Activated CD4-positive, alpha-beta T cell treated with anti-CD3 and anti-CD28 coated beads, Interleukin-2, amount 50 U/mL, for 48 hours (primary cell): Measurements from ENCODE around the gene RPRM.
"Not testable (repeated sequence)": the region's sequence is repeated elsewhere in the genome, so short reads cannot be mapped to it uniquely, and the experiment has no call there.

ENCODE experiments used
- DNase-seq, 2 experiments: peaks; one replicate each; pipeline ENCODE4 v3.0.0-alpha.2; 2020

The RPRM gene

DNA sequence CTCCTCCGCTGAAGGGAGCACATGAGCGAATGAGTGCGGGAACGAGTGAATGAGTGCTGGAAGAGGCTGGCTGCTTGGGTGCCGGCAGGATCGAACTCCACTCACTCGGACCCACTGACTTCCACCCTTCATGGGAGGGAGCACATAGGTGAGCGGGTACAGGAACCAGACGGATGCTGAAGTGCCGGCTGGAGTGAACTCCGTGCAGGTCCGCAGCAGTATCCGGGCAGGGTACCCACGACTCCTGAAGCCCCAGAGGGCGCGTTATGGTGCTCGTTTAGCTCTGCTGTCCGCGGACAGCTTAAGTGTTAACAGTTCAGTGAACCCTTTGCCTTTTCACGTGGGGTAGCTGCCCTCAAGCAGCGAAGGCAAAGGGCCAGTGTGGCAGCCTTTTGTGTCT, 23.2 kb downstream of the RPRM start:
- no peak for DNase-seq

DNA sequence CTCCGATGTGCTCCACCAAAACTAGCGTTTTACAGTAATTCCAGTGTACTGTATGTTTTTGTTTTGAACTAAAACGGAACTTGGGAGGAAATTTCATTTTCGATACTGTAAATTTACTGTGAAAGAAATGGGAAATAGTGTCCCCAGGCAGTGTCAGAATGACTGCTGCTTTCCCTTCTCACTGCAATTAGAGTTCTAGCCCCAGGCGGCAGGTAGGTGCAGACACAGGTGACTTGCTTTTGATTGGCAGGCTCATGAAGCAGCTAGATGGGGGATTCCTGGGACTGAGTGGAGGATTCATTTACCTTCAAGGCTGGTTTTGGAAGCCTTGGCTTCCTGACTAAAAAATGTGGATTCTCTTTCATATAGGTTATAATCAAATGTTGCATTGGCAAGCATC, 27.0 kb downstream of the RPRM start:
- DNase-seq = no peak

DNA sequence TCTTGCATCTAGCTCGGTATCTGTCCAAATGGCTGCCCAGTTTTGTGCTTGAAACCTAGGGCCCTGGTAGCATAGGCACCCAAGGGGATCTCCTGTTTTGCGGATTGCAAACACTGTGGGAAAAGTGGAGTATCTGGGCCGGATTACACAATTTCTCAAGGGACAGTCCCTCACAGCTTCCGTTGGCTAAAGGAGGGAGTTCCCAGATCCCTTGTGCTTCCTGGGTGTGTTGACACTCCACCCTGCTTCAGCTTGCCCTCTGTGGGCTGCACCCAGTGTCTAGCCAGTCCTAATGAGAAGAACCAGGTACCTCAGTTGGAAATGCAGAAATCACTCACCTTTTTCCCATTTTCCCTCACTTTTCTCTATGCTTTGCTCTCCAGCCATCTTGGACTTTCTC, 35.5 kb downstream of the RPRM start:
- DNase-seq = no peak

DNA sequence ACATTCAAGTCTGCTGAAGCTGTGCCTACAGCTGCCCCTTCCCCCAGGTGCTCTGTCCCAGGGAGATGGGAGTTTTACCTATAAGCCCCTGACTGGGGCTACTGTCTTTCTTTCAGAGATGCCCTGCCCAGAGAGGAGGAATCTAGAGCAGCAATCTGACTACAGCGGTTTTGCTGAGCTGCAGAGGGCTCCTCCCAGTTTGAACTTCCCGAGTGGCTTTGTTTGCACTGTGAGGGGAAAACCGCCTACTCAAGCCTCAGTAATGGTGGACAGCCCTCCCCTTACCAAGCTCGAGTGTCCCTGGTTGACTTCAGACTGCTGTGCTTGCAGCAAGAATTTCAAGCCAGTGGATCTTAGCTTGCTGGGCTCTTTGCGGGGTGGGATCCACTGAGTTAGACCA, 35.9 kb downstream of the RPRM start:
- not testable (repeated sequence) for DNase-seq

DNA sequence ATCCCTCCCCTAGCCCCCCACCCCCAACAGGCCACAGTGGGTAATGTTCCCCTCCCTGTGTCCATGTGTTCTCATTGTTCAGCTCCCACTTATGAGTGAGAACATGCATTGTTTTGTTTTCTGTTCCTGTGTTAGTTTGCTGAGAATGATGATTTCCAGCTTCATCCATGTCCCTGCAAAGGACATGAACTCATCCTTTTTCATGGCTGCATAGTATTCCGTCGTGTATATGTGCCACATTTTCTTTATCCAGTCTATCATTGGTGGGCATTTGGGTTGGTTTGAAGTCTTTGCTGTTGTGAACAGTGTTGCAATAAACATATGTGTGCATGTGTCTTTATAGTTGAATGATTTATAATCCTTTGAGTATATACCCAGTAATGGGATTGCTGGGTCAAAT, 38.5 kb downstream of the RPRM start:
- not testable (repeated sequence) for DNase-seq

DNA sequence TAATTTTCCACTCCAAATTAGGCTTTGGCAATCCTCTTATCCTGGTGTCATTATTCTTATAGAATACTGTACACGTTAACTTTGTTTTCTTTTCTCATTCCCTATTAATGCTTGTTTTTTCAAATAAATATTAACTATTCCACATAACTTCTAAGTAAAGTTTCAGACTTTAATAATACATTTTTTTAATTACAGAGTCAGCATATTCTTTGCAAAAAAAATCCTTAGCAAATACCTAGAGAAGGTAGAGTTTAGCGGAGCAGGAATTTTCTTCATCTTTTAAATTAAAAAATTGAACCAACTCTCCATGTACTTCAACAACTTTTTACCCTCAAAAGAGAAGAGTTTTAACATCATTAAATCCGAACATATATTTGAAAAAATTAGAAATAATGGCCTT, 45.2 kb downstream of the RPRM start:
- DNase-seq = no peak

DNA sequence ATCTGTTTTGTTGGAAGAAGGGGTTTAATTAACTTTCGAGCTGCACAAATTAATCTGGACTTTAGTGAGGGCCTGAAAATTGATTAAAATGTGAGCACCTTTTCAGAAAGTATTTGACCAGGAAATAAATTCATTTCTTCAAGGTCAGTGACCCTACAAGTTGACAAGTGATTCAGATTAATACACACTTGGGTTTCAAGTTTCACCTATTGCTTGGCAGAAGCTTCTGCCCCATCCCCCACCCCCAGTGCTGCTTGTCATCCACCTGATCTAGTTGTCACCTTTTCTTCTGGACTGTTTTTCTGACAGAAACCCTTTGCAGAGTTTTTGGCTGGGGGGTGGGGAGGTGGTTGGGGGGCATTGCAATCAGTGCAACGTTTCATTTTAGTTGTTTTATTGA, 46.2 kb downstream of the RPRM start:
- DNase-seq = no peak

DNA sequence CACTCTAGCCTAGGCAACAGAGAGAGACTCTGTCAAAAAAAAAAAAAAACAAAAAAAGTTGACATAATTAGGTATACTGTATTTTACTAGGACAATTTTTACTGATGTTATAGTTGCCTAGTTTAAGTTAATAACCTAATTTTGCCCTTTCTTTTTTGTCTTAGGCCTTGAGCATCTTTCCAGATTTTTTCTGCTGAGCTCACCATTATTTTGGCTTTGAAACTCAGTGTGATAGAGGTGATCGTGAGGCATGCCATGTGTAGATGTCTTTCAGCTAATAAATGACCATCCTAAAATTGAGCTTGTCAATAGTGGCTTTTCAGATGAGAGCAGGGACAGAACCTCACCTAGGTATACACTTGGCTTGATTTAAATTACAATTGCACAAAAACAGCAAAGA, 47.4 kb downstream of the RPRM start:
- no peak for DNase-seq
